H1 (cell line): ENCODE measurements around the gene NCAPG2.
"Not testable (repeated sequence)": the region's sequence is repeated elsewhere in the genome, so short reads cannot be mapped to it uniquely, and the experiment has no call there.

Experiments
- EP300 ChIP-seq, 2 experiments: IDR thresholded peaks; 1 replicate in 1 of 2; 2 replicates in 1 of 2; pipeline ENCODE4 v1.6.1; 2011 to 2012; ENCODE audit warnings: low read depth in 2 of 2, low read length in 2 of 2, mild to moderate bottlenecking in 2 of 2, borderline replicate concordance in 1 of 2, inconsistent platforms in 1 of 2, moderate library complexity in 1 of 2
- EZH2 ChIP-seq: fragments of 200-600 bp; sonication (generic); IDR thresholded peaks from 2 replicates; pipeline ENCODE4 v1.7.1; 2012; ENCODE audit warnings: low read depth, mild to moderate bottlenecking, moderate library complexity, low read length, inconsistent platforms; ENCODE audit not compliant: severe bottlenecking
- KDM4A ChIP-seq: IDR thresholded peaks from one replicate; pipeline ENCODE4 v1.7.1; 2012; ENCODE audit warnings: low read depth, mild to moderate bottlenecking, moderate library complexity, low read length, inconsistent platforms; ENCODE audit not compliant: severe bottlenecking
- TAF1 ChIP-seq: IDR thresholded peaks from 2 replicates; pipeline ENCODE4 v1.6.1; 2011; ENCODE audit warnings: mild to moderate bottlenecking, low read depth, low read length
- TF ChIP-seq, protein P1 (sequence below), 3 experiments: IDR thresholded peaks; 1 replicate in 2 of 3; 2 replicates in 1 of 3; pipeline versions ENCODE4 v1.5.1 to v1.6.1; 2011; ENCODE audit warnings: low read length in 3 of 3, mild to moderate bottlenecking in 3 of 3, inconsistent platforms in 2 of 3, low read depth in 1 of 3, moderate library complexity in 1 of 3; ENCODE audit not compliant: insufficient read depth in 1 of 3; ENCODE audit errors: control extremely low read depth in 1 of 3

DNA sequence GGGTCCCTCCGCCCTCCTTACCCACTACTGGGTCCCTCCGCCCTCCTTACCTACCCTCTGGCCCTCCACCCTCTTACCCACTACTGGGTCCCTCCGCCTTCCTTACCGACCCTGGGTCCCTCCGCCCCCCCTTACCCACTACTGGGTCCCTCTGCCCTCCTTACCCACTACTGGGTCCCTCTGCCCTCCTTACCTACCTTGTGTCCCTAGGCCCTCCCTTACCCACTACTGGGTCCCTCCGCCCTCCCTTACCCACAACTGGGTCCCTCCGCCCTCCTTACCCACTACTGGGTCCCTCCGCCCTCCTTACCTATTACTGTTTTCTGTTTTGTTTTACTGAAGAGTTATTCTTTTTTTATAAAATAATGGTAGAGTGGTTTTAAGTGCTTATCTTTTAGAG lies 36.5 kb downstream of the NCAPG2 start:
- TF ChIP-seq EP300 (IDR thresholded peaks at IDR 0.05; ENCODE audit: borderline replicate concordance in 1 of 2, low read depth in 2 of 2, low read length in 2 of 2); TAF1; KDM4A; EZH2: not testable (repeated sequence)
- TF ChIP-seq, protein P1, sequence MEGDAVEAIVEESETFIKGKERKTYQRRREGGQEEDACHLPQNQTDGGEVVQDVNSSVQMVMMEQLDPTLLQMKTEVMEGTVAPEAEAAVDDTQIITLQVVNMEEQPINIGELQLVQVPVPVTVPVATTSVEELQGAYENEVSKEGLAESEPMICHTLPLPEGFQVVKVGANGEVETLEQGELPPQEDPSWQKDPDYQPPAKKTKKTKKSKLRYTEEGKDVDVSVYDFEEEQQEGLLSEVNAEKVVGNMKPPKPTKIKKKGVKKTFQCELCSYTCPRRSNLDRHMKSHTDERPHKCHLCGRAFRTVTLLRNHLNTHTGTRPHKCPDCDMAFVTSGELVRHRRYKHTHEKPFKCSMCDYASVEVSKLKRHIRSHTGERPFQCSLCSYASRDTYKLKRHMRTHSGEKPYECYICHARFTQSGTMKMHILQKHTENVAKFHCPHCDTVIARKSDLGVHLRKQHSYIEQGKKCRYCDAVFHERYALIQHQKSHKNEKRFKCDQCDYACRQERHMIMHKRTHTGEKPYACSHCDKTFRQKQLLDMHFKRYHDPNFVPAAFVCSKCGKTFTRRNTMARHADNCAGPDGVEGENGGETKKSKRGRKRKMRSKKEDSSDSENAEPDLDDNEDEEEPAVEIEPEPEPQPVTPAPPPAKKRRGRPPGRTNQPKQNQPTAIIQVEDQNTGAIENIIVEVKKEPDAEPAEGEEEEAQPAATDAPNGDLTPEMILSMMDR (IDR thresholded peaks at IDR 0.05; ENCODE audit: control extremely low read depth in 1 of 3, insufficient read depth in 1 of 3, low read depth in 1 of 3, low read length in 3 of 3), result not testable (repeated sequence)
